ENCODE measurements around the gene MTM1. TPM values are rescaled to one million over a fixed set of nuclear protein-coding genes. Genes with fewer than 3 reads are reported as not detected.

Gene MTM1
- total and polyA plus RNA-seq, 2 experiments from 2014 or later: 8.7 to 15.4 TPM

DNA sequence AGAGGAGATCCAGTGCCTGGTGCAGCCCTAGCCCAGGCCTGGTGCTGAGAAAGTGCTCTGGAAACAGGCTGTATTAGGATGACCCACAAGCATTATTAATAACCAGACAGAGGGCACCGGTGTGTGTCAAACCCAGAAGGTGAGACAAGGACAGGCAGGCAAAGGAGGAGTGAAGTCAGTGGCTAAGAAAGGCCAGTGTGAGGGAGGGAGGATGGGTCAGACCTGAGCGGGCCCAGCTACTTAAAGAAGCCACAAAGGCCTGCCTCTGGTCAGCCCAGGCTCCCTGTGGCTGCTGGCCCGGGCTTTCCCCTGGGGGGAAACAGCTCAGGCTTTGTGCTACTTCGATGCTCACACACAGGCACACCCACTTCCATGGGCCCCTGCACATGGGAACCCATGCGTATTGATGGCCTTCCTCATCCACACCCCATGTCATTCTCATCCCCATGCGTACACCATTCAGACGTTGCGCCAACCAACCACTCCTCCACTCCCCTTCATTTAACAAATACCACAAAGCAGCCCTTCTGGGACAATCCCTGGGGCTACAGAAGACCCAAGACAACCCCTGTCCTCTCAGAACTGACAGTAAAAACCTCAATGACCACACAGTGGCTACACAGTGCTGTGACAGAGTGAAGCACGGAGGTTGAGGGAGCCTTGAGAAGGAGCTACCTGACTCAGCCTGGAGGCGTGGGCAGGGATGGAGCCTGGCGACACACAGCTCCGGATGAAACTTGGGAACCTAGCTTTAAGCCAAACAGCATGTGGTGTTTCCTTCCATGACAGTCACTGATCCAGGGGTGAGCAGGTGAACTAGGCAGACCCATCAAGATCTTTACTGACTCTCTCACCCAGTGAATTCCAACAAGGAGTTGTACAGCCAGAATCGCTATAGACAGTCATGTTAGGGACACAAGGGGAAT is 24.9 kb upstream of the MTM1 start:
- Histone ChIP-seq H3K9me2 (replicated peaks; ENCODE audit: insufficient read depth) (no peaks in the 10 kb centered on the region), H4K20me1 (ENCODE audit: insufficient read depth, poor library complexity, severe bottlenecking) (no peaks in the 10 kb centered on the region), H3K4me1 (ENCODE audit: insufficient read depth) (no peaks in the 10 kb centered on the region), H3K27me3 (no peaks in the 10 kb centered on the region), H3K27ac (no peak overlapping the region), H3K36me3 (replicated peaks; ENCODE audit: insufficient read depth, low read depth) (no peaks in the 10 kb centered on the region), H2AFZ (no peak overlapping the region), H3K4me3 (no peak overlapping the region), H3K79me2 (no peaks in the 10 kb centered on the region), H3K4me2 (no peak overlapping the region), H3K9me3 (ENCODE audit: low read depth) (no peaks in the 10 kb centered on the region)
- no peak for DNase-seq (ENCODE audit: low spot score)
- no peak for TF ChIP-seq CTCF (IDR thresholded peaks at IDR 0.05; ENCODE audit: poor library complexity)
- WGBS (ENCODE audit: low lambda C conversion rate, missing lambda C conversion rate): 80% methylated on average over 13 of the region's 13 CpGs

- no peak for TF ChIP-seq EZH2phosphoT487 (IDR thresholded peaks at IDR 0.05; ENCODE audit: low read depth, severe bottlenecking, unreplicated experiment)
- no peak for TF ChIP-seq EZH2 (IDR thresholded peaks at IDR 0.05; ENCODE audit: borderline replicate concordance)
- no peak for TF ChIP-seq CTCF (IDR thresholded peaks at IDR 0.05; ENCODE audit: poor library complexity)
- Histone ChIP-seq H3K4me2 (no peak overlapping the region), H2AFZ (no peak overlapping the region), H3K9me2 (replicated peaks; ENCODE audit: insufficient read depth) (no peaks in the 10 kb centered on the region), H3K36me3 (replicated peaks; ENCODE audit: insufficient read depth, low read depth) (no peaks in the 10 kb centered on the region), H3K4me1 (ENCODE audit: insufficient read depth) (no peaks in the 10 kb centered on the region), H3K9me3 (ENCODE audit: low read depth) (no peaks in the 10 kb centered on the region), H3K79me2 (no peaks in the 10 kb centered on the region), H4K20me1 (ENCODE audit: insufficient read depth, poor library complexity, severe bottlenecking) (no peaks in the 10 kb centered on the region), H3K4me3 (no peak overlapping the region), H3K27ac (no peak overlapping the region), H3K27me3 (no peaks in the 10 kb centered on the region)
- DNase-seq (ENCODE audit: low spot score): no peak
- 71% methylated on average over 11 of the region's 11 CpGs for WGBS (ENCODE audit: low lambda C conversion rate, missing lambda C conversion rate)
These were observed 24.1 kb upstream of the MTM1 start for GRCh38 chrX:150544222-150544787.

DNA sequence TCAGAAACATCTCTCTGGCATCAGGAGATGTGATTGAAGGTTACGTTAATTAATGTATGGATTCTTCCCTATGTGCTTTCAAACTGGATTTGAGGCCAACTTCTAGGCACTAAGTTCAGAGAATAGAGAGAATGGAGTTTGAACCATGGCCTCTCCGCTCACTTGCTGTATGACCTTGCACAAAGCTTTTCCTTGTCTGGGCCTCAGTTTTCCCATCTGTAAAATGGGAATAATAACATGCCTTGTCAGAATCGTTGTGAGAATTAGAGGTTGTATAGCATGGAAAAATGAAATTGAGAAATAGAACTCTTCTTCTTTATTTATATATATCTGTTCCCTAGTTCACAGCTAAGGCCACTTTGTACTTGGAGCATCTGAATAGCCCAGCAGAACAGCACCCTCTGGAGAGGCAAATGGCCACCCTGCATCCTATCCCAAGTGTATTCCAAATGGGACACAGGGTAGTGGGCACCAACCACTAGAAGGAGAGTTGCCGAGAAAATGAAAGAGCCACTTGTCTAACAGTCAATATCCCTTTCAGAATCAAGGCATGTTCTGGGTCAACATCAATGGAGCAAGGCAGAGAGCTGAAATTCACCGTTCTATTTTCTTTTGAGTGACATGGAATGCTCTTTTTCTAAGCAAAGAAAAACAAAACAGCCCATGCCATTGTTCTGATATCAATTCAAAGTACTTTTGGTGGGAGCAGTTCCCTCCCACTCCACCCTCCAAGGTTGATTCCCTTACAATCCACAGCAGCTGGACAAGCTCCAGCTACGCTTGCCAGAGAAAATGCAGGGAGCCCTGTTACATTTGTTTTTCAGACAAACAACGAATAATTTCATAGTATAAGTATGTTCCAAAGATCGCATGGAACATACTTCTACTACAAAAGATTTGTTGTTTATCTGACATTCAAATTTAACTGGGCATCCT is 23.3 kb upstream of the MTM1 start:
- H3K4me2 ChIP-seq: no peak overlapping the region

More for the DNA sequence above, 23.3 kb upstream of the MTM1 start:
- Histone ChIP-seq H3K27me3 (no peaks in the 10 kb centered on the region), H3K4me1 (ENCODE audit: insufficient read depth) (no peaks in the 10 kb centered on the region), H3K9me2 (replicated peaks; ENCODE audit: insufficient read depth) (no peaks in the 10 kb centered on the region), H3K27ac (no peak overlapping the region), H3K9me3 (ENCODE audit: low read depth) (no peaks in the 10 kb centered on the region), H2AFZ (no peak overlapping the region), H3K79me2 (no peaks in the 10 kb centered on the region), H3K4me3 (no peak overlapping the region), H4K20me1 (ENCODE audit: insufficient read depth, poor library complexity, severe bottlenecking) (no peaks in the 10 kb centered on the region), H3K36me3 (replicated peaks; ENCODE audit: insufficient read depth, low read depth) (no peaks in the 10 kb centered on the region)
- WGBS (ENCODE audit: low lambda C conversion rate, missing lambda C conversion rate): 81% methylated on average over 8 of the region's 8 CpGs
- no peak for TF ChIP-seq EZH2 (IDR thresholded peaks at IDR 0.05; ENCODE audit: borderline replicate concordance)
- no peak for TF ChIP-seq CTCF (IDR thresholded peaks at IDR 0.05; ENCODE audit: poor library complexity)
- TF ChIP-seq EZH2phosphoT487 (IDR thresholded peaks at IDR 0.05; ENCODE audit: low read depth, severe bottlenecking, unreplicated experiment): no peak
- DNase-seq (ENCODE audit: low spot score): no peak

Data from hepatocyte (in vitro differentiated cells).